Thoracic aorta (tissue), 2 donors: Measurements from ENCODE around the gene TNP1. TPM values are rescaled to one million over a fixed set of nuclear protein-coding genes. Genes with fewer than 3 reads are reported as not detected.

Experiments used
- ATAC-seq: fragments of 150-250 bp; one replicate; pipeline ENCODE4 v1.8.0; 2017; ENCODE audit warnings: low read depth; ENCODE audit not compliant: insufficient number of reproducible peaks, low FRiP score
- DNase-seq: peaks from one replicate; pipeline ENCODE4 v3.0.0-alpha.2; 2020; ENCODE audit warnings: low spot score
- H3K27ac ChIP-seq, 2 donors: fragments of 200-600 bp; sonication (generic); 1 replicate in 1 of 2; 2 replicates in 1 of 2; pipeline ENCODE4 v1.5.1; 2016; ENCODE audit warnings: mild to moderate bottlenecking in 2 of 2, moderate library complexity in 2 of 2
- H3K27me3 ChIP-seq: fragments of 200-600 bp; sonication (generic); replicated peaks from 2 replicates; pipeline ENCODE4 v1.6.0; 2016; ENCODE audit warnings: mild to moderate bottlenecking; ENCODE audit not compliant: insufficient read depth
- H3K36me3 ChIP-seq: fragments of 200-600 bp; sonication (generic); one replicate; pipeline ENCODE4 v1.5.1; 2016
- H3K4me1 ChIP-seq, 2 donors: fragments of 200-600 bp; sonication (generic); 1 replicate in 1 of 2; 2 replicates in 1 of 2; pipeline versions ENCODE4 v1.5.1 to v1.6.0; 2016; ENCODE audit warnings: low read depth in 2 of 2, mild to moderate bottlenecking in 1 of 2; ENCODE audit not compliant: control insufficient read depth in 1 of 2
- H3K4me3 ChIP-seq: fragments of 200-600 bp; sonication (generic); 2 replicates; pipeline ENCODE4 v1.5.1; 2016; ENCODE audit warnings: mild to moderate bottlenecking
- H3K9me3 ChIP-seq: fragments of 200-600 bp; sonication (generic); 2 replicates; pipeline ENCODE4 v1.5.1; 2016
- CTCF ChIP-seq: fragments of 200-600 bp; sonication (generic); IDR thresholded peaks from one replicate; pipeline ENCODE4 v1.5.1; 2019; ENCODE audit warnings: antibody characterized with exemption
- total RNA-seq, 2 donors: library from RNA; depleted of rRNA; stranded (reverse); fragments of >200 nt; gene quantifications; one replicate each; pipeline versions ENCODE4 v1.1.0 to v1.2.3, GENCODE V29; 2016

The TNP1 gene
- total RNA-seq, 2 donors from 2014 or later: not detected

GRCh38 chr2:216903470-216903869, 43.6 kb upstream of the TNP1 start:
- ATAC-seq (no peak), DNase-seq (no peak)
- Histone ChIP-seq H3K27me3 (no peaks in the 10 kb centered on the region), H3K36me3 (no peaks in the 10 kb centered on the region), H3K4me3 (no peak overlapping the region), H3K27ac (no peak overlapping the region), H3K4me1 (no peaks in the 10 kb centered on the region), H3K9me3 (no peaks in the 10 kb centered on the region)
- no peak for TF ChIP-seq CTCF

DNA sequence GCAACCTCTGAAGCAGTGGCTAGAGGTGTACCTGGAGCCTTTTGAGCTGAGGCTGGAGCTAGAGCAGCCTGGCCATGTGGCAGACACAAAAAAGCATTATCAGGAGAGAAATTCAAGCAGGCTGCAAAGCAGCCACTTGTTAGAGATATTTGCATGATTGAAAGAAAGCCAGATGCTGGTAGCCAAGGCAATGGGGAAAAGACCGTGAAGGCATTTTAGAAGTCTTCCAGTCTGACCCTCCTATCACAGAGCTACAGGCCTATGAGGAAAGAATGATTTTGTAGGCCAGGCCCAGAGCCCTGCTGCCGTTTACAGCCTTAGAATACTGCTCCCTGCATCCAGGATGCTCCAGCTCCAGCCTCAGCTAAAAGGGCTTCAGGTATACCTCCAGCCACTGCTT, 41.4 kb upstream of the TNP1 start:
- no peaks in the 10 kb centered on the region for H3K27me3 ChIP-seq
- H3K27ac ChIP-seq: no peak overlapping the region
- DNase-seq (no peak), ATAC-seq (no peak)
- H3K9me3 ChIP-seq: no peaks in the 10 kb centered on the region
- TF ChIP-seq CTCF: no peak
- no peaks in the 10 kb centered on the region for H3K4me1 ChIP-seq
- no peaks in the 10 kb centered on the region for H3K36me3 ChIP-seq
- no peak overlapping the region for H3K4me3 ChIP-seq

GRCh38 chr2:216900406-216900805, 40.5 kb upstream of the TNP1 start:
- ATAC-seq: no peak
- no peak for TF ChIP-seq CTCF
- H3K27me3 ChIP-seq: no peaks in the 10 kb centered on the region

GRCh38 chr2:216897561-216898203, 37.8 kb upstream of the TNP1 start:
- DNase-seq: no peak
- no peak overlapping the region for H3K27ac ChIP-seq
- H3K36me3 ChIP-seq: no peaks in the 10 kb centered on the region
- ATAC-seq: no peak
- no peaks in the 10 kb centered on the region for H3K9me3 ChIP-seq
- no peak for TF ChIP-seq CTCF
- H3K27me3 ChIP-seq: no peaks in the 10 kb centered on the region
- H3K4me3 ChIP-seq: no peak overlapping the region
- H3K4me1 ChIP-seq: no peaks in the 10 kb centered on the region

More at GRCh38 chr2:216900406-216900805, 40.5 kb upstream of the TNP1 start:
- no peaks in the 10 kb centered on the region for H3K9me3 ChIP-seq
- no peak overlapping the region for H3K27ac ChIP-seq
- H3K4me3 ChIP-seq: no peak overlapping the region
- DNase-seq: no peak
- H3K4me1 ChIP-seq: no peaks in the 10 kb centered on the region
- no peaks in the 10 kb centered on the region for H3K36me3 ChIP-seq

DNA sequence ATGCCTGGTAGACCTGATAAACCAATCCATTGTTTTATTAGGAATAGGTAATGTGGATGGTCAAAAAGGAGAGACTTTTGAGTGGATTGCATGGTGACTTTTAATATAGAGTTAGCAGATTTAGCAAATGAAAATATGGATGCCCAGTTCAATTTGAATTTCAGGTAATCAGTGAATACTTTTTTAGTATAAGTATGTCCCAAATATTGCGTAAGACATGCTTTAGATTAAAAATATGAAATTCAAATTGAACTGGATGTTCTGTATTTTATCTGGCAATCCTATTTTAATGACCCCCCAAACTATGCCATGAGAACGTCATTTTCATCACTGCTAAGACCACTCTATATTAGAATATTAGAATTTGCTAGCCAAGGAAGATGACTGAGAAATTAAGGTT, 30.3 kb upstream of the TNP1 start:
- Histone ChIP-seq H3K36me3 (no peaks in the 10 kb centered on the region), H3K4me1 (peaks cover 0 to 14% of the 10 kb centered on the region in 2 donors), H3K27ac (no peak overlapping the region), H3K9me3 (no peaks in the 10 kb centered on the region), H3K27me3 (no peaks in the 10 kb centered on the region), H3K4me3 (no peak overlapping the region)
- TF ChIP-seq CTCF: no peak
- no peak for DNase-seq
- ATAC-seq: no peak
